Measurements from ENCODE around the gene RPL13A.

DNA sequence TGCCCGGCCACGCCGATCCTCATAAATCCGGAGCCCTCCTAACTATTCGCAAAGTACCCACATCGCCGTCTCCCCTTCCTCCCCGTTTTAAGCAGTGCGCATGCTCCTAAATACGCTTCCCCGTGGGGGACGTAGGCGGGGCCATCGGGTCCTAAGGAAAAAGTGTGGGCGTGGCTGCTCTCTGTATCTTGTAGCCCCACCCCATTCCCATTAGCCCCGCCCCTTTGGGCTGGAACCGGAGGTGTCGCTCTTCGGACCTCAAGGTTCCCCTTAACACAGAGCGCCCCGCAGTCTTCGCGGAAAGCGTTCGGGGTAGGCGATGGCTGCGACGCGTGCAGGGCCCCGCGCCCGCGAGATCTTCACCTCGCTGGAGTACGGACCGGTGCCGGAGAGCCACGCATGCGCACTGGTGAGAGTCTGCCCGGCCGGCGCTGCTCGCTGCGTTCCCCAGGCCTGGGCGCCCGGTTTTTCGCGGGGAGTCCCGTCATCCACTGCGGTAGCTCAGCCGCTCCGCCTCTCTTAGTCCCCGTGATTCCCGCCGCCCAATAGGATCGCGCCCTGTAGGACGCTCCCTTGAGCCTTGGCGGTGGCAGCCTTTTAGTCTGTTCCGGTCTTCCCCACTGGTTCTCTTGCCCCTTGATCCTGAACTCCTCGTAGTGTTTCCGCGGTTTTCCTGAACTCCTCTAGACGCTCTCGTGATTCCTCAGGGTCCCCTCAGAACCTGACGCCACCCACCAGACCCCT, 34.2 kb upstream of the RPL13A start, which contains the start of gene ALDH16A1:
- no peak for TF ChIP-seq EZH2phosphoT487 (IDR thresholded peaks at IDR 0.05; ENCODE audit: borderline replicate concordance)
- TF ChIP-seq, protein P1, sequence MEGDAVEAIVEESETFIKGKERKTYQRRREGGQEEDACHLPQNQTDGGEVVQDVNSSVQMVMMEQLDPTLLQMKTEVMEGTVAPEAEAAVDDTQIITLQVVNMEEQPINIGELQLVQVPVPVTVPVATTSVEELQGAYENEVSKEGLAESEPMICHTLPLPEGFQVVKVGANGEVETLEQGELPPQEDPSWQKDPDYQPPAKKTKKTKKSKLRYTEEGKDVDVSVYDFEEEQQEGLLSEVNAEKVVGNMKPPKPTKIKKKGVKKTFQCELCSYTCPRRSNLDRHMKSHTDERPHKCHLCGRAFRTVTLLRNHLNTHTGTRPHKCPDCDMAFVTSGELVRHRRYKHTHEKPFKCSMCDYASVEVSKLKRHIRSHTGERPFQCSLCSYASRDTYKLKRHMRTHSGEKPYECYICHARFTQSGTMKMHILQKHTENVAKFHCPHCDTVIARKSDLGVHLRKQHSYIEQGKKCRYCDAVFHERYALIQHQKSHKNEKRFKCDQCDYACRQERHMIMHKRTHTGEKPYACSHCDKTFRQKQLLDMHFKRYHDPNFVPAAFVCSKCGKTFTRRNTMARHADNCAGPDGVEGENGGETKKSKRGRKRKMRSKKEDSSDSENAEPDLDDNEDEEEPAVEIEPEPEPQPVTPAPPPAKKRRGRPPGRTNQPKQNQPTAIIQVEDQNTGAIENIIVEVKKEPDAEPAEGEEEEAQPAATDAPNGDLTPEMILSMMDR (conservative IDR thresholded peaks at IDR 0.05; ENCODE audit: low read length) = no peak
